ENCODE measurements around the gene STH. TPM values are rescaled to one million over a fixed set of nuclear protein-coding genes. Genes with fewer than 3 reads are reported as not detected.

The STH gene
- total RNA-seq, 1 experiment from 2014 or later, result not detected

- Histone ChIP-seq H3K4me3 (ENCODE audit: low read depth in 2 of 2, low read length in 2 of 2) (no peak overlapping the region), H3K27ac (ENCODE audit: low read length) (no peak overlapping the region), H3K36me3 (ENCODE audit: control insufficient read depth, insufficient read depth, low read length) (peaks cover 8% of the 10 kb centered on the region), H3K4me1 (ENCODE audit: control insufficient read depth, insufficient read depth, low read length) (no peaks in the 10 kb centered on the region), H3K27me3 (ENCODE audit: control insufficient read depth, insufficient read depth, low read length) (no peaks in the 10 kb centered on the region), H3K9me3 (ENCODE audit: control insufficient read depth, insufficient read depth, low read depth, low read length) (no peaks in the 10 kb centered on the region)
- POLR2A ChIA-PET, result no interaction called here
- intact Hi-C loops (cut with micrococcal nuclease; ENCODE audit: unreplicated experiment), result no loop called here
- TF ChIP-seq TCF7L2 (IDR thresholded peaks at IDR 0.05; ENCODE audit: low read depth, low read length), result no peak
- TF ChIP-seq SIN3A (IDR thresholded peaks at IDR 0.05; ENCODE audit: borderline replicate concordance, insufficient read depth, low read depth, low read length), result no peak
- no peak for TF ChIP-seq CTCF (IDR thresholded peaks at IDR 0.05)
- no peak for TF ChIP-seq POLR2AphosphoS5 (IDR thresholded peaks at IDR 0.05; ENCODE audit: low read depth, low read length)
- TF ChIP-seq, protein P1, sequence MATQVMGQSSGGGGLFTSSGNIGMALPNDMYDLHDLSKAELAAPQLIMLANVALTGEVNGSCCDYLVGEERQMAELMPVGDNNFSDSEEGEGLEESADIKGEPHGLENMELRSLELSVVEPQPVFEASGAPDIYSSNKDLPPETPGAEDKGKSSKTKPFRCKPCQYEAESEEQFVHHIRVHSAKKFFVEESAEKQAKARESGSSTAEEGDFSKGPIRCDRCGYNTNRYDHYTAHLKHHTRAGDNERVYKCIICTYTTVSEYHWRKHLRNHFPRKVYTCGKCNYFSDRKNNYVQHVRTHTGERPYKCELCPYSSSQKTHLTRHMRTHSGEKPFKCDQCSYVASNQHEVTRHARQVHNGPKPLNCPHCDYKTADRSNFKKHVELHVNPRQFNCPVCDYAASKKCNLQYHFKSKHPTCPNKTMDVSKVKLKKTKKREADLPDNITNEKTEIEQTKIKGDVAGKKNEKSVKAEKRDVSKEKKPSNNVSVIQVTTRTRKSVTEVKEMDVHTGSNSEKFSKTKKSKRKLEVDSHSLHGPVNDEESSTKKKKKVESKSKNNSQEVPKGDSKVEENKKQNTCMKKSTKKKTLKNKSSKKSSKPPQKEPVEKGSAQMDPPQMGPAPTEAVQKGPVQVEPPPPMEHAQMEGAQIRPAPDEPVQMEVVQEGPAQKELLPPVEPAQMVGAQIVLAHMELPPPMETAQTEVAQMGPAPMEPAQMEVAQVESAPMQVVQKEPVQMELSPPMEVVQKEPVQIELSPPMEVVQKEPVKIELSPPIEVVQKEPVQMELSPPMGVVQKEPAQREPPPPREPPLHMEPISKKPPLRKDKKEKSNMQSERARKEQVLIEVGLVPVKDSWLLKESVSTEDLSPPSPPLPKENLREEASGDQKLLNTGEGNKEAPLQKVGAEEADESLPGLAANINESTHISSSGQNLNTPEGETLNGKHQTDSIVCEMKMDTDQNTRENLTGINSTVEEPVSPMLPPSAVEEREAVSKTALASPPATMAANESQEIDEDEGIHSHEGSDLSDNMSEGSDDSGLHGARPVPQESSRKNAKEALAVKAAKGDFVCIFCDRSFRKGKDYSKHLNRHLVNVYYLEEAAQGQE (IDR thresholded peaks at IDR 0.05; ENCODE audit: insufficient read depth in 1 of 2, low read depth in 2 of 2, low read length in 1 of 2), result no peak
- DNase-seq (ENCODE audit: low read depth, low spot score) (no peak), ATAC-seq (no peak)
- in situ Hi-C loops (cut with HindIII; ENCODE audit: low pct_unique_long_range_greater_than_20kb, low sequenced_read_pairs), result no loop called here
- CTCF ChIA-PET, result no interaction called here
- no TSS peak for BruUV-seq (replicated peaks)
Measured at GRCh38 chr17:46030752-46031151, 31.7 kb downstream of the STH start.

GRCh38 chr17:46031440-46031839 lies 32.4 kb downstream of the STH start:
- intact Hi-C loops (cut with micrococcal nuclease; ENCODE audit: unreplicated experiment) (no loop called here), in situ Hi-C loops (cut with HindIII; ENCODE audit: low pct_unique_long_range_greater_than_20kb, low sequenced_read_pairs) (no loop called here)
- TF ChIP-seq CTCF (IDR thresholded peaks at IDR 0.05), result no peak
- no peak for TF ChIP-seq TCF7L2 (IDR thresholded peaks at IDR 0.05; ENCODE audit: low read depth, low read length)
- TF ChIP-seq, protein P1 (IDR thresholded peaks at IDR 0.05; ENCODE audit: insufficient read depth in 1 of 2, low read depth in 2 of 2, low read length in 1 of 2), result no peak
- TF ChIP-seq POLR2AphosphoS5 (IDR thresholded peaks at IDR 0.05; ENCODE audit: low read depth, low read length), result no peak
- TF ChIP-seq SIN3A (IDR thresholded peaks at IDR 0.05; ENCODE audit: borderline replicate concordance, insufficient read depth, low read depth, low read length), result no peak
- Histone ChIP-seq H3K4me3 (ENCODE audit: low read depth in 2 of 2, low read length in 2 of 2) (no peak overlapping the region), H3K27me3 (ENCODE audit: control insufficient read depth, insufficient read depth, low read length) (no peaks in the 10 kb centered on the region), H3K36me3 (ENCODE audit: control insufficient read depth, insufficient read depth, low read length) (peaks cover 11% of the 10 kb centered on the region), H3K27ac (ENCODE audit: low read length) (no peak overlapping the region), H3K4me1 (ENCODE audit: control insufficient read depth, insufficient read depth, low read length) (no peaks in the 10 kb centered on the region), H3K9me3 (ENCODE audit: control insufficient read depth, insufficient read depth, low read depth, low read length) (no peaks in the 10 kb centered on the region)
- ChIA-PET CTCF (no interaction called here), POLR2A (no interaction called here)
- DNase-seq (ENCODE audit: low read depth, low spot score) (no peak), ATAC-seq (no peak)
- no TSS peak for BruUV-seq (replicated peaks)
